A673 (cell line): ENCODE measurements around the gene EFCAB8. TPM values are rescaled to one million over a fixed set of nuclear protein-coding genes. Genes with fewer than 3 reads are reported as not detected.

Experiments used
- BruUV-seq: library from RNA; stranded (reverse); fragments of 400-500 nt; replicated peaks from 2 replicates; lab custom pipeline; 2021; lab: Mats Ljungman, UMichigan
- CTCF ChIA-PET: fragments of 300-600 bp; sonication (Branson Sonifier 250); formaldehyde crosslinking; loops from one replicate; lab custom pipeline; 2022; ENCODE audit warnings: antibody characterized with exemption; lab: Charles Lee
- POLR2A ChIA-PET: fragments of 300-600 bp; sonication (Branson Sonifier 250); formaldehyde crosslinking; loops from one replicate; lab custom pipeline; 2022; ENCODE audit warnings: antibody characterized with exemption; ENCODE audit not compliant: low non-redundant PET; lab: Charles Lee
- DNase-seq: peaks from one replicate; pipeline ENCODE4 v3.0.0-alpha.2; 2015; ENCODE audit warnings: low spot score
- H3K27ac ChIP-seq: fragments of 200-600 bp; sonication (generic); 2 replicates; pipeline ENCODE4 v1.5.1; 2016; ENCODE audit warnings: mixed run types, low read depth, mild to moderate bottlenecking, mixed read lengths, antibody characterized with exemption, low read length; ENCODE audit not compliant: poor library complexity, severe bottlenecking
- H3K27me3 ChIP-seq: fragments of 200-600 bp; sonication (generic); replicated peaks from 2 replicates; pipeline ENCODE4 v1.6.1; 2017; ENCODE audit warnings: mixed run types, low read depth, mild to moderate bottlenecking, mixed read lengths, antibody characterized with exemption, low read length; ENCODE audit not compliant: insufficient read depth, poor library complexity
- H3K36me3 ChIP-seq: fragments of 200-600 bp; sonication (generic); 2 replicates; pipeline ENCODE4 v1.6.1; 2016; ENCODE audit warnings: mixed run types, mild to moderate bottlenecking, mixed read lengths, antibody characterized with exemption, low read length; ENCODE audit not compliant: insufficient read depth, poor library complexity, severe bottlenecking
- H3K4me1 ChIP-seq: fragments of 200-600 bp; sonication (generic); 2 replicates; pipeline ENCODE4 v1.6.1; 2017; ENCODE audit warnings: mixed run types, mild to moderate bottlenecking, mixed read lengths, antibody characterized with exemption, low read length; ENCODE audit not compliant: insufficient read depth, poor library complexity, severe bottlenecking
- H3K4me3 ChIP-seq: fragments of 200-600 bp; sonication (generic); 2 replicates; pipeline ENCODE4 v1.5.1; 2016; ENCODE audit warnings: low read depth, mixed run types, mild to moderate bottlenecking, mixed read lengths, low read length; ENCODE audit not compliant: poor library complexity, severe bottlenecking
- H3K9me3 ChIP-seq: fragments of 200-600 bp; sonication (generic); 2 replicates; pipeline ENCODE4 v1.6.1; 2016; ENCODE audit warnings: mixed run types, low read depth, mild to moderate bottlenecking, mixed read lengths, antibody characterized with exemption, low read length; ENCODE audit not compliant: poor library complexity, severe bottlenecking
- EZH2 ChIP-seq: fragments of 200-600 bp; sonication (generic); IDR thresholded peaks from 2 replicates; pipeline ENCODE4 v1.6.1; 2017; ENCODE audit warnings: borderline replicate concordance, low read depth, mild to moderate bottlenecking, mixed read lengths, antibody characterized with exemption, low read length; ENCODE audit not compliant: poor library complexity, severe bottlenecking
- intact Hi-C: fragments of 100-400 bp; cut with micrococcal nuclease; formaldehyde crosslinking; loops from one replicate; pipeline ENCODE4 v1.10.0; 2022; ENCODE audit not compliant: unreplicated experiment
- total RNA-seq: library from RNA; stranded (reverse); gene quantifications from 2 replicates; pipeline ENCODE4 v1.2.3, GENCODE V29; 2021
- TF ChIP-seq, protein P1 (sequence below): fragments of 300-800, 200-600 bp; sonication (generic); conservative IDR thresholded peaks from 2 replicates; pipeline ENCODE4 v1.5.1; 2017; ENCODE audit warnings: low read depth, mild to moderate bottlenecking, antibody characterized with exemption, low read length, moderate library complexity, mixed read lengths

Gene EFCAB8
- total RNA-seq, 1 experiment from 2014 or later: not detected

- POLR2A ChIA-PET: no interaction called here
- H3K9me3 ChIP-seq: no peaks in the 10 kb centered on the region
- TF ChIP-seq, protein P1, sequence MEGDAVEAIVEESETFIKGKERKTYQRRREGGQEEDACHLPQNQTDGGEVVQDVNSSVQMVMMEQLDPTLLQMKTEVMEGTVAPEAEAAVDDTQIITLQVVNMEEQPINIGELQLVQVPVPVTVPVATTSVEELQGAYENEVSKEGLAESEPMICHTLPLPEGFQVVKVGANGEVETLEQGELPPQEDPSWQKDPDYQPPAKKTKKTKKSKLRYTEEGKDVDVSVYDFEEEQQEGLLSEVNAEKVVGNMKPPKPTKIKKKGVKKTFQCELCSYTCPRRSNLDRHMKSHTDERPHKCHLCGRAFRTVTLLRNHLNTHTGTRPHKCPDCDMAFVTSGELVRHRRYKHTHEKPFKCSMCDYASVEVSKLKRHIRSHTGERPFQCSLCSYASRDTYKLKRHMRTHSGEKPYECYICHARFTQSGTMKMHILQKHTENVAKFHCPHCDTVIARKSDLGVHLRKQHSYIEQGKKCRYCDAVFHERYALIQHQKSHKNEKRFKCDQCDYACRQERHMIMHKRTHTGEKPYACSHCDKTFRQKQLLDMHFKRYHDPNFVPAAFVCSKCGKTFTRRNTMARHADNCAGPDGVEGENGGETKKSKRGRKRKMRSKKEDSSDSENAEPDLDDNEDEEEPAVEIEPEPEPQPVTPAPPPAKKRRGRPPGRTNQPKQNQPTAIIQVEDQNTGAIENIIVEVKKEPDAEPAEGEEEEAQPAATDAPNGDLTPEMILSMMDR: no peak
- no peak for TF ChIP-seq EZH2
These were observed 28.3 kb upstream of the EFCAB8 start for GRCh38 chr20:32830437-32830836.

DNA sequence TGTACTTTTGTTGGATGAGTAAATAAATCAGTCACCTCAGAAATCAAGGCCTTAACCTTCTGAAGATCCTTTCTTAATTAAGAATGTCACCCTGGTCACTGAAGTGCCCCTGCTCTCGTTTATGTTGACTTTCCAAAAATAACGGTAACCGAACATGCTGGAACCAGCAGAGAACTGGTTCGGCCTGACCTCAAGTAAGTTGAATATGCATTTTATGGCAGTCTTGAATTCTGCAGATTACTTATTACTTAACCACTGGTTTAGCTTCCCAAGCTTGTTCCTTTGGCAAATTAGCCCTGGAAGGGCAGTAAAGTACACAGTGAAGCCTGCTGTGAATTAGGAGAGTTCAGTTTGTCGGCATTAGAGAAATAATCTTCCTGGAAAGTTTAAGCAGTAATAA is 26.7 kb upstream of the EFCAB8 start:
- no peaks in the 10 kb centered on the region for H3K9me3 ChIP-seq
- no peak overlapping the region for H3K4me3 ChIP-seq
- no TSS peak for BruUV-seq
- no peak for DNase-seq
- intact Hi-C loops: no loop called here
- no peaks in the 10 kb centered on the region for H3K27me3 ChIP-seq
- CTCF ChIA-PET: no interaction called here
- no peak for TF ChIP-seq EZH2
- TF ChIP-seq, protein P1: no peak
- H3K4me1 ChIP-seq: no peaks in the 10 kb centered on the region
- POLR2A ChIA-PET: no interaction called here
- H3K27ac ChIP-seq: no peak overlapping the region
- peaks cover 88% of the 10 kb centered on the region for H3K36me3 ChIP-seq

More at GRCh38 chr20:32830437-32830836, 28.3 kb upstream of the EFCAB8 start:
- DNase-seq: no peak
- CTCF ChIA-PET: no interaction called here
- no peak overlapping the region for H3K27ac ChIP-seq
- H3K4me3 ChIP-seq: no peak overlapping the region
- peaks cover 88% of the 10 kb centered on the region for H3K36me3 ChIP-seq
- intact Hi-C loops: no loop called here
- no TSS peak for BruUV-seq
- no peaks in the 10 kb centered on the region for H3K4me1 ChIP-seq
- H3K27me3 ChIP-seq: no peaks in the 10 kb centered on the region

DNA sequence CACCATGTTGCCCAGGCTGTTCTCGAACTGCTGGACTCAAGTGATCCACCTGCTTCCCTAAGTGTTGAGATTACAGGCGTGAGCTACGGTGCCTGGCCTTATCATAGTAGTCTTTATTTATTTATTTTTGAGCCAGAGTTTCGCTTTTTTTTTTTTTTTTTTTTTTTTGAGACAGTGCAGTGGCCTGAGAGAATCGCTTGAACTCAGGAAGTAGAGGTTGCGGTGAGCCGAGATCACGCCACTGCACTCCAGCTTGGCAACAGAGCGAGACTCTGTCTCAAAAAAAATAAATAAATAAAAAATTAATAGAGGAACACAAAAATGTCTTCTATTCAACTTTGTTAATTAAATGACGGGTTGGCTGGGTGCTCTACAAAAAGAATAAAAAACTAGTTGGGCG is 26.1 kb upstream of the EFCAB8 start:
- Histone ChIP-seq H3K36me3 (peaks cover 84% of the 10 kb centered on the region), H3K9me3 (no peaks in the 10 kb centered on the region), H3K4me3 (no peak overlapping the region), H3K4me1 (no peaks in the 10 kb centered on the region), H3K27me3 (no peaks in the 10 kb centered on the region), H3K27ac (no peak overlapping the region)
- ChIA-PET CTCF (no interaction called here), POLR2A (interaction anchor here (0.7 kb wide), 1 partner anchor 40 kb away, joined by 4 read pairs; no protein-coding TSS in a partner anchor)
- intact Hi-C loops: no loop called here
- no peak for TF ChIP-seq EZH2
- TF ChIP-seq, protein P1: no peak
- no TSS peak for BruUV-seq
- no peak for DNase-seq
